ENCODE measurements around the gene PARP8. TPM values are rescaled to one million over a fixed set of nuclear protein-coding genes. Genes with fewer than 3 reads are reported as not detected.

The PARP8 gene
- total and polyA plus RNA-seq, 2 of the 8 experiments (the other 6 are each of a cell fraction or from before 2014, with no cell fraction given): 16.6 to 30.6 TPM

- no peaks in the 10 kb centered on the region for H3K27me3 ChIP-seq (replicated peaks in 1 of 4; ENCODE audit: control insufficient read depth in 3 of 4, extremely low read depth in 1 of 4, insufficient read depth in 3 of 4, low read length in 3 of 4)
- no peak overlapping the region for H2AFZ ChIP-seq (ENCODE audit: low read length)
- DNase-seq (ENCODE audit: low read depth in 1 of 2, low spot score in 2 of 2) (no peak), FAIRE-seq (no peak)
- no peaks in the 10 kb centered on the region for H3K4me1 ChIP-seq (replicated peaks in 1 of 4; ENCODE audit: control insufficient read depth in 3 of 4, insufficient read depth in 4 of 4, low read length in 3 of 4)
- H3K36me3 ChIP-seq (ENCODE audit: control insufficient read depth in 2 of 4, insufficient read depth in 4 of 4, low read length in 3 of 4): no peaks in the 10 kb centered on the region
- no peak overlapping the region for H4K5ac ChIP-seq (ENCODE audit: insufficient read length, low read depth, low read length)
- H4K8ac ChIP-seq (ENCODE audit: extremely low read depth, insufficient read depth, low read length): no peak overlapping the region
- no peak overlapping the region for H3K4me3 ChIP-seq (ENCODE audit: extremely low read depth in 1 of 4, insufficient read depth in 2 of 4, low read depth in 3 of 4, low read length in 4 of 4)
- H2BK20ac ChIP-seq (ENCODE audit: low read length): no peak overlapping the region
- H3K14ac ChIP-seq (ENCODE audit: insufficient read length): no peak overlapping the region
- 80% methylated on average over 2 of the region's 2 CpGs; no CpG with 5 or more reads in 1 of the 2 experiments for WGBS, 2 experiments (ENCODE audit: extremely low coverage in 1 of 2, insufficient coverage in 1 of 2, insufficient read length in 1 of 2, insufficient replicate concordance in 2 of 2, low coverage in 1 of 2, low lambda C conversion rate in 2 of 2, missing lambda C conversion rate in 1 of 2)
- ChIA-PET CTCF (ENCODE audit: partially characterized antibody) (no interaction called here), POLR2A (ENCODE audit: partially characterized antibody) (no interaction called here)
- no peaks in the 10 kb centered on the region for H3K79me1 ChIP-seq (ENCODE audit: low read depth, low read length)
- no peak overlapping the region for H3K27ac ChIP-seq (ENCODE audit: low read depth, low read length)
- no peak overlapping the region for H3K4me2 ChIP-seq (ENCODE audit: insufficient read depth in 1 of 2, low read depth in 2 of 2, low read length in 2 of 2)
- H2BK12ac ChIP-seq (ENCODE audit: low read depth, low read length): no peak overlapping the region
- H4K91ac ChIP-seq (replicated peaks; ENCODE audit: insufficient read length, low read length): no peak overlapping the region
- no peak overlapping the region for H3K56ac ChIP-seq (replicated peaks; ENCODE audit: insufficient read length, low read depth, low read length)
- no peaks in the 10 kb centered on the region for H4K20me1 ChIP-seq (replicated peaks in 1 of 2; ENCODE audit: control insufficient read depth in 1 of 2, insufficient read depth in 2 of 2, low read length in 2 of 2)
- H2BK15ac ChIP-seq (ENCODE audit: low read length): no peak overlapping the region
- H3K9ac ChIP-seq (replicated peaks in 1 of 4; ENCODE audit: extremely low read depth in 1 of 4, low read depth in 3 of 4, low read length in 3 of 4): no peak overlapping the region
- H2AK5ac ChIP-seq (ENCODE audit: low read depth, low read length): no peak overlapping the region
- no peaks in the 10 kb centered on the region for H3K79me2 ChIP-seq (ENCODE audit: control insufficient read depth in 1 of 2, insufficient read depth in 2 of 2, low read length in 2 of 2)
- no peaks in the 10 kb centered on the region for H3K23me2 ChIP-seq (ENCODE audit: low read depth, low read length)
- no peak overlapping the region for H2BK120ac ChIP-seq (replicated peaks; ENCODE audit: low read depth, low read length)
- H3K18ac ChIP-seq (ENCODE audit: extremely low read depth, low read length): no peak overlapping the region
- no peak overlapping the region for H3K23ac ChIP-seq (ENCODE audit: insufficient read length)
- no peak overlapping the region for H2BK5ac ChIP-seq (ENCODE audit: low read depth, low read length)
- no peaks in the 10 kb centered on the region for H3K9me3 ChIP-seq (ENCODE audit: insufficient read depth in 2 of 2, low read depth in 1 of 2, low read length in 1 of 2)
- H3K4ac ChIP-seq (replicated peaks; ENCODE audit: insufficient read length, low read depth, low read length): no peak overlapping the region
- TF ChIP-seq CHD7 (IDR thresholded peaks at IDR 0.05; ENCODE audit: insufficient replicate concordance, low read length): no peak
These were observed 223.4 kb downstream of the PARP8 start for GRCh38 chr5:50889790-50890189.

Measured in H1 (cell line).